G401 (cell line): Measurements from ENCODE around the gene TOR3A. TPM values are rescaled to one million over a fixed set of nuclear protein-coding genes. Genes with fewer than 3 reads are reported as not detected.
A peak's percentile ranks its signal among the peaks of the same experiment; 100 is the strongest.
"Not testable (repeated sequence)": the region's sequence is repeated elsewhere in the genome, so short reads cannot be mapped to it uniquely, and the experiment has no call there.

ENCODE experiments used
- DNase-seq: peaks from one replicate; pipeline ENCODE4 v3.0.0-alpha.2; 2015; ENCODE audit warnings: low spot score
- in situ Hi-C: cut with HindIII; loops from 2 replicates; pipeline ENCODE4 v1.10.0; 2016; ENCODE audit warnings: low sequenced_read_pairs, mixed read lengths
- total RNA-seq: library from RNA; depleted of rRNA; stranded (reverse); fragments of >200 nt; shearing (Covaris generic); gene quantifications from 2 replicates; pipeline ENCODE4 v1.2.3, GENCODE V29; 2014; rRNA removed

The TOR3A gene
- total RNA-seq, 1 experiment from 2014 or later: 136 TPM

- in situ Hi-C loops: no loop called here
- DNase-seq: no peak
Measured at GRCh38 chr1:179137617-179138255, 55.9 kb downstream of the TOR3A start.

GRCh38 chr1:179138755-179139154 lies 56.9 kb downstream of the TOR3A start:
- in situ Hi-C loops: not testable (repeated sequence)

GRCh38 chr1:179141592-179142251 lies 59.9 kb downstream of the TOR3A start:
- in situ Hi-C loops: no loop called here
- no peak for DNase-seq

More at GRCh38 chr1:179138755-179139154, 56.9 kb downstream of the TOR3A start:
- DNase-seq: not testable (repeated sequence)

GRCh38 chr1:179142889-179143299 lies 61.0 kb downstream of the TOR3A start:
- peak; percentile 25 for DNase-seq
- in situ Hi-C loops: no loop called here

GRCh38 chr1:179143322-179143721 lies 61.5 kb downstream of the TOR3A start:
- DNase-seq: no peak
- in situ Hi-C loops: no loop called here

GRCh38 chr1:179144626-179145025 lies 62.8 kb downstream of the TOR3A start:
- in situ Hi-C loops: no loop called here
- no peak for DNase-seq

GRCh38 chr1:179145521-179145920 lies 63.7 kb downstream of the TOR3A start:
- in situ Hi-C loops: no loop called here
- no peak for DNase-seq

Other genes starting within 250 kb of the TOR3A start
- gene ANGPTL1, start 211.0 kb upstream of the TOR3A start, total RNA-seq: not detected in 2 replicates
- 9.3 and 19.7 TPM in 2 replicates for gene FAM20B, start 56.2 kb upstream of the TOR3A start, total RNA-seq
- 10.2 TPM in 2 replicates for gene ABL2, start 147.6 kb downstream of the TOR3A start, total RNA-seq
- gene SOAT1, start 211.7 kb downstream of the TOR3A start, total RNA-seq: 19.8 and 41.8 TPM in 2 replicates